Stomach (tissue), 4 donors: ENCODE measurements around the gene FOXK2.

Source experiments
- CTCF ChIP-seq, 7 experiments: fragments of 450-650 bp in 4 of 7; fragments of 200-600 bp in 3 of 7; sonication (generic) in 3 of 7; IDR thresholded peaks; one replicate each; pipeline ENCODE4 v1.5.1; 2016 to 2019; ENCODE audit warnings: antibody characterized with exemption in 7 of 7, control low read depth in 2 of 7, mild to moderate bottlenecking in 1 of 7
- EP300 ChIP-seq: sonication (generic); formaldehyde crosslinking; IDR thresholded peaks from one replicate; pipeline ENCODE4 v1.6.1; 2017; ENCODE audit warnings: antibody characterized with exemption

GRCh38 chr17:82592767-82593589 is 73.4 kb downstream of the FOXK2 start:
- TF ChIP-seq CTCF (IDR thresholded peaks at IDR 0.05), result no peak
- TF ChIP-seq EP300, result no peak
